Nephron progenitor cell (in vitro differentiated cells): Measurements from ENCODE around the gene FAM118A.

Experiments
- DNase-seq: peaks from one replicate; pipeline ENCODE4 v3.0.0; 2021
- H3K27ac Mint-ChIP-seq: 2 replicates; pipeline ENCODE4 v1.8.0; 2021; ENCODE audit warnings: mild to moderate bottlenecking, moderate library complexity, mixed read lengths
- H3K27me3 Mint-ChIP-seq: 2 replicates; pipeline ENCODE4 v1.8.0; 2021; ENCODE audit warnings: mild to moderate bottlenecking, low read depth, mixed read lengths; ENCODE audit not compliant: poor library complexity
- H3K36me3 Mint-ChIP-seq: 2 replicates; pipeline ENCODE4 v1.8.0; 2021; ENCODE audit warnings: low read depth, mixed read lengths
- H3K4me1 Mint-ChIP-seq: 2 replicates; pipeline ENCODE4 v1.8.0; 2021; ENCODE audit warnings: mixed read lengths
- H3K4me3 Mint-ChIP-seq: 2 replicates; pipeline ENCODE4 v1.8.0; 2021; ENCODE audit warnings: mild to moderate bottlenecking, moderate library complexity, mixed read lengths
- H3K9me3 Mint-ChIP-seq: 2 replicates; pipeline ENCODE4 v1.8.0; 2021; ENCODE audit warnings: mild to moderate bottlenecking, moderate library complexity, mixed read lengths
- TF ChIP-seq, protein P1 (sequence below): fragments of 200-600 bp; sonication (generic); IDR thresholded peaks from 2 replicates; pipeline ENCODE4 v1.5.0; 2021; ENCODE audit warnings: antibody characterized with exemption

The FAM118A gene

GRCh38 chr22:45316796-45317526 is 7.2 kb downstream of the FAM118A start:
- Mint-ChIP-seq H3K9me3 (no peaks in the 10 kb centered on the region), H3K4me1 (peaks cover 34% of the 10 kb centered on the region), H3K4me3 (no peak overlapping the region), H3K27me3 (peaks cover 4% of the 10 kb centered on the region), H3K27ac (no peak overlapping the region), H3K36me3 (peaks cover 9% of the 10 kb centered on the region)
- TF ChIP-seq, protein P1, sequence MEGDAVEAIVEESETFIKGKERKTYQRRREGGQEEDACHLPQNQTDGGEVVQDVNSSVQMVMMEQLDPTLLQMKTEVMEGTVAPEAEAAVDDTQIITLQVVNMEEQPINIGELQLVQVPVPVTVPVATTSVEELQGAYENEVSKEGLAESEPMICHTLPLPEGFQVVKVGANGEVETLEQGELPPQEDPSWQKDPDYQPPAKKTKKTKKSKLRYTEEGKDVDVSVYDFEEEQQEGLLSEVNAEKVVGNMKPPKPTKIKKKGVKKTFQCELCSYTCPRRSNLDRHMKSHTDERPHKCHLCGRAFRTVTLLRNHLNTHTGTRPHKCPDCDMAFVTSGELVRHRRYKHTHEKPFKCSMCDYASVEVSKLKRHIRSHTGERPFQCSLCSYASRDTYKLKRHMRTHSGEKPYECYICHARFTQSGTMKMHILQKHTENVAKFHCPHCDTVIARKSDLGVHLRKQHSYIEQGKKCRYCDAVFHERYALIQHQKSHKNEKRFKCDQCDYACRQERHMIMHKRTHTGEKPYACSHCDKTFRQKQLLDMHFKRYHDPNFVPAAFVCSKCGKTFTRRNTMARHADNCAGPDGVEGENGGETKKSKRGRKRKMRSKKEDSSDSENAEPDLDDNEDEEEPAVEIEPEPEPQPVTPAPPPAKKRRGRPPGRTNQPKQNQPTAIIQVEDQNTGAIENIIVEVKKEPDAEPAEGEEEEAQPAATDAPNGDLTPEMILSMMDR: no peak
- no peak for DNase-seq

DNA sequence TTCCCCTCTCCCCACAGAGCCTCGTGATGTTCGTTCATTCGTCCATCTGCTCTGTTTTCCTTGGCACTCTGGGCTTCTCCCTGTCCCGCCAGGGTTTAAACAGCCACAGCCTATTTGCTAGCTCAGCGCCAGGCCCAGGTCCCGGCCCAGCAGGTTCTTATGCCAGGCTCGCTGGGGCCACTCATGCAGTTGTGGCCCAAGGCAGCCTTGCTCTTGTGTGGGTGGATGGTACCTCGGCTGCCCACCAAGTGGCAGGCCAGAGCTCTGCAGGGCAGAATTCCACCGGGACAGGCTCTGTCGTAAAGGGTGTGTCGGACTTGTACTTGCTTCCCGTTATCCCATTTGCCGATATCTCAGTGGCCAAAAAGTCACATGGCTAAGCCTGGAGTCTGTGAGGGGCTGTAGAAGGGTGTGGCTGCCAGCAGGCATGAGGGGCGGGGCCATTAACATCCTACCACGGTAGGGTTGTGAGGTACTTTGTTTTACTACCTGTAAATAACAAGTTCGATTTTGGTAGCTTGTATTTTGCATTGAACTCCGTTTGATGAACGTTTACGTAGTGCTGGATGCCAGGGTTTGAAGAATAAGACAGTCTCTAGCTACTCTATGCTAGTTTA is 7.9 kb downstream of the FAM118A start:
- Mint-ChIP-seq H3K27me3 (peaks cover 4% of the 10 kb centered on the region), H3K4me1 (peaks cover 31% of the 10 kb centered on the region), H3K9me3 (no peaks in the 10 kb centered on the region), H3K27ac (no peak overlapping the region), H3K36me3 (peaks cover 9% of the 10 kb centered on the region), H3K4me3 (no peak overlapping the region)
- TF ChIP-seq, protein P1: peak; percentile 11
- DNase-seq: no peak

GRCh38 chr22:45318168-45318557 is 8.4 kb downstream of the FAM118A start:
- Mint-ChIP-seq H3K36me3 (peaks cover 10% of the 10 kb centered on the region), H3K27me3 (peaks cover 4% of the 10 kb centered on the region), H3K4me3 (no peak overlapping the region), H3K9me3 (no peaks in the 10 kb centered on the region), H3K27ac (peak overlapping the region; percentile 4), H3K4me1 (peaks cover 28% of the 10 kb centered on the region)
- TF ChIP-seq, protein P1: no peak
- DNase-seq: no peak

GRCh38 chr22:45318558-45319323 is 9.0 kb downstream of the FAM118A start:
- Mint-ChIP-seq H3K36me3 (peaks cover 16% of the 10 kb centered on the region), H3K4me1 (peaks cover 28% of the 10 kb centered on the region), H3K4me3 (no peak overlapping the region), H3K27ac (peak overlapping the region; percentile 4), H3K27me3 (peaks cover 4% of the 10 kb centered on the region), H3K9me3 (no peaks in the 10 kb centered on the region)
- TF ChIP-seq, protein P1: no peak
- no peak for DNase-seq

- TF ChIP-seq, protein P1: no peak
- Mint-ChIP-seq H3K4me1 (peaks cover 28% of the 10 kb centered on the region), H3K27ac (no peak overlapping the region), H3K4me3 (no peak overlapping the region), H3K9me3 (no peaks in the 10 kb centered on the region), H3K36me3 (peaks cover 21% of the 10 kb centered on the region), H3K27me3 (peaks cover 4% of the 10 kb centered on the region)
- DNase-seq: no peak
Measured at GRCh38 chr22:45319324-45319685, 9.6 kb downstream of the FAM118A start.
